ENCODE results near the gene CCNQ.

DNA sequence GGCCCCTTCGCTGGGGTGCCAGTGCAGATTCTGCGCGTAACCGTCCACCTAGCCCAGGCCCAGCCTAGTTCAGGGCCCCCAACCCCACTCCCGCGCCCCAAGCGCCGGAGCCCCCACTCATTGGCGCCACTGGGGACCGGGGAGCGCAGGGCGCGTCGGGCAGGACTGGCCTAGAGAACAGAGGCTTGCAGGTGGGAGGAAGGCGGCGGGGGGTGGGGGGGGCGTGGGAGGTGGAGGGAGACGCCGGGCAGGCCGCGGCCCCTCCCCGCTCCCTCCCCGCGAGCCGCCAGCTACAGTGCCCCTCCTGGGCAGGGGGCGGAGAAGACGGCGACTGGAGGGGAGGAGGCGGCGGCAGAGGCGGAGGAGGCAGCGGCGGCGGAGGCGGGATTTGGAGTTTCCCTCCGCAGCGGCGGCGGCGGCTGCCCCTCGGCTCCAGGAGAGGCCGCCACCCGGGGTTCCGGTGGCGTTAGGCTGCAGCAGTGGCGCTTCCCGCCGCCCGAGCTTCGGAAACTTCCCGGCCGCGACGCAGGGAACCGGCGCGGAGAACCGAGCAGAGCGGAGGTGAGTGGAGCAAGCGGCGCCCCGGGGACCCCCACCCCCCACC is 43.2 kb upstream of the CCNQ start:
- TF ChIP-seq, protein P1, sequence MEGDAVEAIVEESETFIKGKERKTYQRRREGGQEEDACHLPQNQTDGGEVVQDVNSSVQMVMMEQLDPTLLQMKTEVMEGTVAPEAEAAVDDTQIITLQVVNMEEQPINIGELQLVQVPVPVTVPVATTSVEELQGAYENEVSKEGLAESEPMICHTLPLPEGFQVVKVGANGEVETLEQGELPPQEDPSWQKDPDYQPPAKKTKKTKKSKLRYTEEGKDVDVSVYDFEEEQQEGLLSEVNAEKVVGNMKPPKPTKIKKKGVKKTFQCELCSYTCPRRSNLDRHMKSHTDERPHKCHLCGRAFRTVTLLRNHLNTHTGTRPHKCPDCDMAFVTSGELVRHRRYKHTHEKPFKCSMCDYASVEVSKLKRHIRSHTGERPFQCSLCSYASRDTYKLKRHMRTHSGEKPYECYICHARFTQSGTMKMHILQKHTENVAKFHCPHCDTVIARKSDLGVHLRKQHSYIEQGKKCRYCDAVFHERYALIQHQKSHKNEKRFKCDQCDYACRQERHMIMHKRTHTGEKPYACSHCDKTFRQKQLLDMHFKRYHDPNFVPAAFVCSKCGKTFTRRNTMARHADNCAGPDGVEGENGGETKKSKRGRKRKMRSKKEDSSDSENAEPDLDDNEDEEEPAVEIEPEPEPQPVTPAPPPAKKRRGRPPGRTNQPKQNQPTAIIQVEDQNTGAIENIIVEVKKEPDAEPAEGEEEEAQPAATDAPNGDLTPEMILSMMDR (IDR thresholded peaks at IDR 0.05) = no peak
- no peak for TF ChIP-seq POLR2A (IDR thresholded peaks at IDR 0.05)
- TF ChIP-seq EP300 (IDR thresholded peaks at IDR 0.05) = no peak
- TF ChIP-seq POLR2AphosphoS5 (IDR thresholded peaks at IDR 0.05) = no peak

Measured in gastroesophageal sphincter (tissue), 3 donors.